CD4-positive, alpha-beta T cell treated with Interleukin-2 at 100 ng/mL for 4 hours (primary cell): ENCODE results near the gene EXOC3L2.
"Not testable (repeated sequence)": the region's sequence is repeated elsewhere in the genome, so short reads cannot be mapped to it uniquely, and the experiment has no call there.

Source experiments
- DNase-seq: peaks from one replicate; pipeline ENCODE4 v3.0.0-alpha.2; 2020; ENCODE audit warnings: low spot score

The EXOC3L2 gene

DNA sequence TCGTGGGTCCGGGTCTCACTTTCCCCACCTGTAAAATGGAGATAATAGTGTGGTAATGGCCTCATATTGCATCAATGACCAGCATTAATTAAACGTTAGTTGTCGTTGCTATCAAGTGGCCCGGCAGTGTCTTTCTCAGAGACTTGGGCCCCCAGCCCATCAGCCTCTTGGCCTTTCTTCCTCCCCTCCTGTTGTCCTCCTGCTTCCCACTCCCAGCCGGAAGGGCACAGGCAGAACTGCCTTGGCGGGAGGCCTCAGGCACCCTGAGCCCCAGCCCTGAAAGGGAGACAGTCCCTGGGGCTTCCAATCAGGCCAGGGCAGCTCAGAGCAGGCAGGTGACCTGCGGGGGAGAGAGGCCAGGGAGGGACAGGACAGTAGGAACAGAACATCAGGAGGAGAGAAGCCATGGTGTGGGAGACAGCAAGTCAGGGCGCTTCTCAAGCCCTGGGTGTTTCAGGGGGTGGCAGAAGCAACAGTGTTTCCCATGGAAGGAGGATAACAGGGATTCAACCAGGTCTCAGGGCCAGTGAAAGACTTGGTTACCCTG lies 10.5 kb upstream of the EXOC3L2 start:
- DNase-seq, result no peak

- no peak for DNase-seq
Observed at GRCh38 chr19:45254044-45254531, 8.9 kb upstream of the EXOC3L2 start.

GRCh38 chr19:45253396-45254027 lies 8.3 kb upstream of the EXOC3L2 start:
- peak; percentile 42 for DNase-seq

DNA sequence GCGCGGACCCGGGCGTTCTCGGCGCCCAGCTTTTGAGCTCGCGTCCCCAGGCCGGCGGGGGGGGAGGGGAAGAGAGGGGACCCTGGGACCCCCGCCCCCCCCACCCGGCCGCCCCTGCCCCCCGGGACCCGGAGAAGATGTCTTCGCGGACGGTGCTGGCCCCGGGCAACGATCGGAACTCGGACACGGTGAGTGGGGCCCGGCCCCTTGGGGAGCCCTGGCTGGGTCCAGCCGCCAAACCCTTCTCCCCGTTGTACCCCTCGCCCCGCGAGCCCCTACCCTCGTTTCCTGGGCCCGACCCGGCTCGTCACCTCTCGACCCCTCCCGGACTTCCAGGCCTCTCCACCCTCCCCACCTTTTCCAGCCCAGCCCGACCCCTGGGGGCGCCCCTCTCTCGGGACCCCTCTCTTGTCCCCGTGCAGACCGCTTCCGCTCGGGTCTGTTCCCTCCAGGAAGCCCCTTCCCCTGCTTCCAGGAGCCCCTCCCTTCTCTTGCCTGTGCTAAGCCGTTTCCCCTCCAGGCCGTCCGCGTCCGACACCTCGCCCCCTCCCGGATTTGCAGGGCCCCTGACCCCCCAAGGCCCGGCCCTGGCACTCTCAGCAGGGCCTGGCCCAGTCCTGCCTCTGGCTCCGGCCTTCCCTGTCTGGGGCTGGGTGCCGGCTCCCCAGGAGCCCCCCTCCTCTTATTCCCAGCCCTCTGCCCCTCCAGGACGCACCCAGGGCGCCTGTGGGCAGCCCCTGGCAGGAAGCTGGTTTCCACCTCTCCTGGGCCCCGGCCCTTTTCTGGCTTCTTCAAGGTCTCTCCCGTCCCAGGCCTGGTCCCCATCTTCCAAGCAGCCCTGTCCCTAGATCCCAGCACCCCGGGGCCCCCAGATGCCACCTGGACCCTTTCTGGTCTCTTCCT lies 6.5 kb upstream of the EXOC3L2 start:
- no peak for DNase-seq

- DNase-seq, result peak; percentile 48
Observed at GRCh38 chr19:45250832-45251451, 5.7 kb upstream of the EXOC3L2 start, which contains the start of gene MARK4. Gene MARK4, plus strand, starts transcription at chr19:45251271. Its CDS starts 318 bp downstream, at chr19:45251589.

- no peak for DNase-seq
Observed at GRCh38 chr19:45250216-45250831, 5.1 kb upstream of the EXOC3L2 start.

- no peak for DNase-seq
Observed at GRCh38 chr19:45249261-45250033, 4.2 kb upstream of the EXOC3L2 start.

DNA sequence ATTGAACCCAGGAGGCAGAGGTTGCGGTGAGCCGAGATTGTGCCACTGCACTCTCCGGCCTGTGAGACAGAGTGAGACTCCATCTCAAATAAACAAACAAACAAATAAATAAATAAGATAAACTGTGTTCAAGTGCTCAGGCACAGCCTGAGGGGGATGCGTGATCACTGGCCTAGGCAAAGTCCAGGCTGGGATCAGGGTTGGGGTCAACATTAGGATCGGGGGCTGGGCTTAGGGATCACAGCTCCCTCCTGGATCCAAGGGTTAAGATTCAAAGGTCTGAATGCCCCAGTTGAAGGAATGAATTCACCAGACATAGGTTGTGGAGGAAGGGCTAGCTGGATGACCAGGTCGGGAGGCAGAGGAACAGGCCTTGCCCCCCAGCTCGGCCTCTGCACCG lies 1.9 kb upstream of the EXOC3L2 start:
- DNase-seq, result no peak

GRCh38 chr19:45245826-45246225 lies 619 bp upstream of the EXOC3L2 start:
- DNase-seq, result no peak

DNA sequence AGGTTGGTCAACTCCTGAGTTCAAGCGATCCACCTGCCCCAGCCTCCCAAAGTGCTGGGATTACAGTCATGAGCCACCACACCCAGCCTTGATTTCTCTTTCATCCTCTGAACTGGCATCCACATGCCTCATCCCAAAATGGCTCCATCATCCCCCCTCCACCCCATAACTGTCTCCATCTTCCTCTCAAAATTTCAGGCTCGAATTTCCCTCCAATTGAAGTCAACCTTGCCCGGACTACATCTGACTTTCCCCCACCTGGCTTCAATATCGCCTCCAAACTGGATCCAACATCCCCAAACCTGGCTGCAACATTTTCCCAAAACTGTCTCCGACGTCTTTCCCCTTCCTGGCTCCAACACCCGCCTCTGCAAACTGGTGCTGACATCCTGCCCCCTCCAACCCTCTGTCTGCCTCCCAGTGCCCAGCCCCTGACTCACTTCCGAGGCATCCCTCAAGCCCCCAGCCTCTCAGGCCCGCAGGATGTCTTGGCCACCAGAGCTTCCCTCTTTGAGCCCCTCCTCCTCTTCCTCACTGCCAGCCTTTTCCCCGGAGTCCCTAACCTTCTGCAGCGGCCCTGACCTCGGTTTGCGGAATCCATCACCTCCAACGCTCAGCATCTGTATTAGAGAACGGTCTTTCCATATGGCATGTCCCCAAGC lies 943 bp downstream of the EXOC3L2 start:
- DNase-seq, result no peak

GRCh38 chr19:45243144-45243732 lies 2.0 kb downstream of the EXOC3L2 start:
- DNase-seq, result no peak

GRCh38 chr19:45238556-45238955 lies 6.7 kb downstream of the EXOC3L2 start:
- no peak for DNase-seq

GRCh38 chr19:45235485-45235884 lies 9.7 kb downstream of the EXOC3L2 start:
- no peak for DNase-seq

DNA sequence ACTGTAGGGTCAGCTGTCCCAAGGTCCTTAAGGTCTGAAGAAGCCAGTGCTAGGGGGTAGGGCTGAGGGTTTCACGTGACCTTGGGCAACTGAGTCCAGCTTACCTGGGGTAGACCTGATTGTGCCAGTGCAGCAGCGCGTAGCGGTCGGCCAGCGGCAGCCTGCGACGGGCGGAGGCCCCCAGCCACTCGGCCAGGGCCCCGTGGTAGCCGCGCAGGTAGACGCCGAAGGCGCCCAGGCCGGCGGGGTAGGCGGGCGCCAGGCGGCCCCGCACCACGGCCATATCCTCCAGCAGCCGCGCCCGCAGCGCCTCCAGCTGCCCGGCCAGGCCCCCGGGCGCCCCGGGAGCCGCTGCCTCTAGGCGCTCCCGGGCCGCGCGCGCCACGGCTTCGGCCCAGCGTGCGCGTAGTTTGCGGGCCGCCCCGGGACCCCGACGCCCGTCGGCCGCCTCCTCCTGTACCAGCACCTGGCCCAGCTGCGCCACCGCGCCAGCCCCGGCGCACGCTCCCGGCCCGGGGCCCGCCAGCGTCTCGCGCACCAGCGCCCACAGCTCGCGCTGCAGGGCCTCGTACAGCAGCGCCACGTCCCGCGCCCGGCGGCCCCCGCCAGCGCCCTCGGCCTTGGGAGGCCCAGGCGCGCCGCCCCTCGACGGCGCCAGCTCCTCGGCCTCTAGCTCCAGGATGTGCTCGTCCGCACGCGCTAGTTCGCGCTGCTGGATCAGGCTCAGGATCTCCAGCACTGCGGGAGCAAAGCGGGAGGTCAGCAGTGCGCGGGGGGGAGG lies 10.9 kb downstream of the EXOC3L2 start:
- no peak for DNase-seq

DNA sequence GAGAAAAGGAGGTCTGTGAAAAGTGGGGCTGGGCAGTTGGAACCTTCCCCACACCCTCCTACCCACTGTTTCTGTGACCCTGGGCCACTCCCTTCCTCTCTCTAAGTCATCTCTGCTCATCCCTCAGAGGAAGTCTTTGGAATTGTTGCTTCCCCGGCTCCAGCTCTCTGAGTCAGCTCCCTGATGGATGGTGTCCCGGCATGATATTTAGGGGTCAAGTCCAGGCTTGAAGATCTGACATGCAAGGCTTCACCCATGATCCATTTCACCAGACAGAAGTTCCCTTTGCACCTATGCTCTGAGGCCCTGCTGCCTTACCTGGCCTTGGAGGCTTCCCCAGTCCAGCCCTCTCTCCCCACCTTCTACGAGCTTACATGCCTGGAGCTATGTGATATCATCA lies 13.3 kb downstream of the EXOC3L2 start:
- DNase-seq, result no peak

- not testable (repeated sequence) for DNase-seq
Observed at GRCh38 chr19:45229056-45229455, 16.2 kb downstream of the EXOC3L2 start.

DNA sequence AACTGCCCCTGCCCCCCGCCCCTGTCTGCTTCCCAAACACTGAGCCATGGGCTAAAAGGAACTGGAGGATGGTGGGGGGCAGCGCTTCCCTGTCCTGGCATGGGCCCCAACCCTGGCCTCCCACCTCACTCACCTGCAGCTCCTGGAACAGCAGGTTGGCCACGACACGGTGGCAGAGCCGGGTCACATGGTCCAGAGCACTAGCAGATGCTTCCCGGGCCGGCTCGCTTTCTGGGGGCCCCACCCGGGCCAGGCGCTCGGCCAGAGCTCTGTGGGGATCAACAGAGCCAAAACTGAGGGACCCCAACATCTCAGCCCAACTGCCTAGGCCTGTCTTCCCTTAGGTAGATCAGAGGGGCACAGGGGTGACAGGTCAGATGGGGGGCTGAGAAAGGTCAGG lies 20.6 kb downstream of the EXOC3L2 start:
- DNase-seq, result no peak

DNA sequence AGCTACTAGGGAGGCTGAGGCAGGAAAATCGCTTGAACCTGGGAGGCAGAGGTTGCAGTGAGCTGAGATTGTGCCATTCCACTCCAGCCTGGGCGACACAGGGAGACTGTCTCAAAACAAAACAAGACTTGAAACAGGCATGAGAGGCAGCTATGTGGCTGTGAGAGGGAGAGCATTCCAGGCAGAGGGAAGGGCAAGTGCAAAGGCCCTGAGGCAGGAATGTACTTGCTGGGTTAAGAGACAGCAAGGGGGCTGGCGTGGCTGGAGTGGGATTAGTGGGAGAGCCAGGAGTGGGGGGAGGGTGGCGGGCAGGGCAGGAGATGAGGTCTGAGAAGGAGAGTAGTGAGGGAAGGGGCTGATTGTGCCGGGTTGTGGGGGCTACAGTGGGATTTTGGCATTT lies 21.3 kb downstream of the EXOC3L2 start:
- no peak for DNase-seq

DNA sequence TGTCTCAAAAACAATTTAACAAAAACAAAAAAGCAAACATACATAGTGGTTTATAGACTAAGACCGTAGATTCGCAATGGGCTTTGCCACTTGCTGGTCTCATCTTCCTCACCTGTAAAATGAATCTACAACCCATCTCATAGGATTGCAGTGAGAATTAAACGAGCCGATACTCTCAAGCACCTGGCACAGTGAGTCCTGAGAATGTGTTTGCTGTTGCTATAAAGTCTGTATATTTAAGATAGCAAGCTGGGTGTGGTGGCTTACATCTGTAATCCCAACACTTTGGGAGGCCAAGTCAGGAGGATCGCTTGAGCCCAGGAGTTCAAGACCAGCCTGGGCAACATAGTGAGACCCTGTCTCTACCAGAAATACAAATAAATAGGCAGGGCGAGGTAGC lies 22.5 kb downstream of the EXOC3L2 start:
- no peak for DNase-seq
